Stimulated activated CD8-positive, alpha-beta memory T cell treated with anti-CD3 and anti-CD28 coated beads, Interleukin-15, amount 100 ng/mL, for 4 hours (primary cell): ENCODE measurements around the gene PLS1.
"Not testable (repeated sequence)": the region's sequence is repeated elsewhere in the genome, so short reads cannot be mapped to it uniquely, and the experiment has no call there.

Experiments
- DNase-seq, 2 donors: peaks; one replicate each; pipeline ENCODE4 v3.0.0-alpha.2; 2020; ENCODE audit warnings: low read depth in 2 of 2

Gene PLS1

GRCh38 chr3:142595951-142596725, at the start of gene PLS1:
Gene PLS1, plus strand, starts transcription at chr3:142596393. Its CDS starts 67,845 bp downstream, at chr3:142664238.
- DNase-seq: peak; percentile 65 to 76

GRCh38 chr3:142549986-142550385, 46.2 kb upstream of the PLS1 start:
- no peak for DNase-seq

GRCh38 chr3:142552579-142552978, 43.6 kb upstream of the PLS1 start:
- not testable (repeated sequence) for DNase-seq

GRCh38 chr3:142553741-142554140, 42.5 kb upstream of the PLS1 start:
- DNase-seq: no peak

- no peak for DNase-seq
These were observed 36.1 kb upstream of the PLS1 start for GRCh38 chr3:142560118-142560517.

GRCh38 chr3:142563496-142563997, 32.6 kb upstream of the PLS1 start:
- no peak for DNase-seq

GRCh38 chr3:142566096-142566495, 30.1 kb upstream of the PLS1 start:
- no peak for DNase-seq

- no peak for DNase-seq
These were observed 27.7 kb upstream of the PLS1 start for GRCh38 chr3:142568393-142569017.

- DNase-seq: not testable (repeated sequence)
These were observed 26.8 kb upstream of the PLS1 start for GRCh38 chr3:142569422-142569821.

- not testable (repeated sequence) for DNase-seq
These were observed 22.0 kb upstream of the PLS1 start for GRCh38 chr3:142574223-142574622.

- no peak for DNase-seq
These were observed 21.5 kb upstream of the PLS1 start for GRCh38 chr3:142574665-142575064.

- DNase-seq: no peak
These were observed 19.4 kb upstream of the PLS1 start for GRCh38 chr3:142576792-142577191.

- DNase-seq: no peak
These were observed 18.4 kb upstream of the PLS1 start for GRCh38 chr3:142577696-142578328.

GRCh38 chr3:142578329-142579223, 17.6 kb upstream of the PLS1 start, which contains the start of gene ATR:
Gene ATR, minus strand, starts transcription at chr3:142578733. Its CDS starts 29 bp downstream, at chr3:142578704.
- DNase-seq: peak; percentile 90 to 92

GRCh38 chr3:142580061-142580423, 16.2 kb upstream of the PLS1 start:
- no peak for DNase-seq

GRCh38 chr3:142581070-142581469, 15.1 kb upstream of the PLS1 start:
- not testable (repeated sequence) for DNase-seq

GRCh38 chr3:142586803-142587406, 9.3 kb upstream of the PLS1 start:
- no peak for DNase-seq

GRCh38 chr3:142588703-142589102, 7.5 kb upstream of the PLS1 start:
- DNase-seq: no peak

- not testable (repeated sequence) for DNase-seq
These were observed 3.9 kb upstream of the PLS1 start for GRCh38 chr3:142592268-142592667.

GRCh38 chr3:142595141-142595540, 1.1 kb upstream of the PLS1 start:
- no peak for DNase-seq

- no peak for DNase-seq
These were observed 627 bp upstream of the PLS1 start for GRCh38 chr3:142595581-142595950.
